ENCODE results near the gene PITPNB. TPM values are rescaled to one million over a fixed set of nuclear protein-coding genes. Genes with fewer than 3 reads are reported as not detected.

The PITPNB gene
- total RNA-seq, 4 donors from 2014 or later = 34.7 to 47.6 (median 40.4) TPM

GRCh38 chr22:27875951-27876350, 43.1 kb downstream of the PITPNB start:
- Histone ChIP-seq H3K9me3 (no peaks in the 10 kb centered on the region), H3K4me1 (peaks cover 30% of the 10 kb centered on the region), H3K4me3 (no peak overlapping the region), H3K36me3 (peaks cover 28% of the 10 kb centered on the region), H3K27me3 (no peaks in the 10 kb centered on the region), H3K27ac (no peak overlapping the region)
- 95% methylated on average over 2 of the region's 2 CpGs for WGBS
- TF ChIP-seq CTCF (IDR thresholded peaks at IDR 0.05) (no peak), EP300 (IDR thresholded peaks at IDR 0.05) (no peak), POLR2AphosphoS5 (IDR thresholded peaks at IDR 0.05) (no peak), POLR2A (IDR thresholded peaks at IDR 0.05) (no peak)
- DNase-seq (ENCODE audit: low spot score in 2 of 2) = no peak

- Histone ChIP-seq H3K9me3 (no peaks in the 10 kb centered on the region), H3K4me3 (no peak overlapping the region), H3K36me3 (peaks cover 28% of the 10 kb centered on the region), H3K27me3 (no peaks in the 10 kb centered on the region), H3K27ac (no peak overlapping the region), H3K4me1 (peaks cover 29% of the 10 kb centered on the region)
- DNase-seq (ENCODE audit: low spot score in 2 of 2) = no peak
- 68% methylated on average over 3 of the region's 3 CpGs for WGBS
- TF ChIP-seq POLR2A (IDR thresholded peaks at IDR 0.05) (no peak), EP300 (IDR thresholded peaks at IDR 0.05) (no peak), POLR2AphosphoS5 (IDR thresholded peaks at IDR 0.05) (no peak), CTCF (IDR thresholded peaks at IDR 0.05) (no peak)
These were observed 44.3 kb downstream of the PITPNB start for GRCh38 chr22:27874764-27875163.

DNA sequence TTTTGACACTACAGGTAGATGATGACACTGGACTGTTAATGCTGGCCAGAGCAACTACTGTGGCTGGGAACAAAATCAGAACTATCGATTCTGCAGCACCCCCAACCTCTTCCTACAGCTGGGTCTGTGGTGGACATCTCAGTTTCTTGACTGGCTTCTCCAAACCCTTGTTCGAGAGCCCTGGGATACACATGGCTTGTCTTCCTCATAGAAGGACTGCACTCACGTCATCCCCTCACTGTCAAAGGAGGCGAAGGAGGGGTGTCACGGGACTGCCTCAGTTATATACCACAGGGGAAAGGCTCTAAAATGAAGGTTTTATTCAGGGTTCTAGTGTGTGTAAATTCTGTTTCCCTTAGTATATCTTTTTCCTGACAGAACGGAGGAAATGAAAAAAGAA, 44.9 kb downstream of the PITPNB start:
- Histone ChIP-seq H3K4me3 (no peak overlapping the region), H3K27me3 (no peaks in the 10 kb centered on the region), H3K4me1 (peaks cover 32% of the 10 kb centered on the region), H3K9me3 (no peaks in the 10 kb centered on the region), H3K36me3 (peaks cover 28% of the 10 kb centered on the region), H3K27ac (peak overlapping the region; percentile 4)
- no peak for DNase-seq (ENCODE audit: low spot score in 2 of 2)
- TF ChIP-seq EP300 (IDR thresholded peaks at IDR 0.05) (no peak), CTCF (IDR thresholded peaks at IDR 0.05) (no peak), POLR2A (IDR thresholded peaks at IDR 0.05) (no peak), POLR2AphosphoS5 (IDR thresholded peaks at IDR 0.05) (no peak)
- whole genome bisulfite sequencing = 77% methylated on average over 6 of the region's 6 CpGs

GRCh38 chr22:27873472-27873871, 45.6 kb downstream of the PITPNB start:
- WGBS = 80% methylated on average over 2 of the region's 2 CpGs
- peak overlapping the region; percentile 4 for H3K27ac ChIP-seq
- no peak for DNase-seq (ENCODE audit: low spot score in 2 of 2)
- H3K9me3 ChIP-seq = no peaks in the 10 kb centered on the region
- TF ChIP-seq CTCF (IDR thresholded peaks at IDR 0.05) (no peak), EP300 (IDR thresholded peaks at IDR 0.05) (no peak), POLR2AphosphoS5 (IDR thresholded peaks at IDR 0.05) (no peak), POLR2A (IDR thresholded peaks at IDR 0.05) (no peak)
- peaks cover 30% of the 10 kb centered on the region for H3K36me3 ChIP-seq
- no peaks in the 10 kb centered on the region for H3K27me3 ChIP-seq
- H3K4me3 ChIP-seq = no peak overlapping the region
- H3K4me1 ChIP-seq = peaks cover 35% of the 10 kb centered on the region

- Histone ChIP-seq H3K27ac (no peak overlapping the region), H3K27me3 (no peaks in the 10 kb centered on the region), H3K4me1 (peaks cover 36% of the 10 kb centered on the region), H3K36me3 (peaks cover 30% of the 10 kb centered on the region), H3K9me3 (no peaks in the 10 kb centered on the region), H3K4me3 (no peak overlapping the region)
- 93% methylated on average over 1 of the region's 1 CpG for WGBS
- TF ChIP-seq POLR2A (IDR thresholded peaks at IDR 0.05) (no peak), POLR2AphosphoS5 (IDR thresholded peaks at IDR 0.05) (no peak), EP300 (IDR thresholded peaks at IDR 0.05) (no peak), CTCF (IDR thresholded peaks at IDR 0.05) (no peak)
- no peak for DNase-seq (ENCODE audit: low spot score in 2 of 2)
These were observed 46.6 kb downstream of the PITPNB start for GRCh38 chr22:27872488-27872887.

Data from suprapubic skin (tissue), 4 donors.